Chondrocyte (in vitro differentiated cells): ENCODE measurements around the gene ADD3. TPM values are rescaled to one million over a fixed set of nuclear protein-coding genes. Genes with fewer than 3 reads are reported as not detected.

Experiments used
- DNase-seq: peaks from one replicate; pipeline ENCODE4 v3.0.0; 2021; ENCODE audit warnings: mixed read lengths, low spot score
- H3K27ac Mint-ChIP-seq: one replicate; pipeline ENCODE4 v1.8.0; 2021; ENCODE audit warnings: mild to moderate bottlenecking, moderate library complexity, mixed read lengths; ENCODE audit not compliant: unreplicated experiment
- H3K27me3 Mint-ChIP-seq: 2 replicates; pipeline ENCODE4 v1.8.0; 2021; ENCODE audit warnings: low read depth, mixed read lengths
- H3K36me3 Mint-ChIP-seq: 2 replicates; pipeline ENCODE4 v1.8.0; 2021; ENCODE audit warnings: low read depth, mixed read lengths
- H3K4me1 Mint-ChIP-seq: 2 replicates; pipeline ENCODE4 v1.8.0; 2021; ENCODE audit warnings: low read depth, mild to moderate bottlenecking, mixed read lengths
- H3K4me3 Mint-ChIP-seq: one replicate; pipeline ENCODE4 v1.8.0; 2021; ENCODE audit warnings: mild to moderate bottlenecking, moderate library complexity, mixed read lengths; ENCODE audit not compliant: unreplicated experiment
- H3K9me3 Mint-ChIP-seq: 2 replicates; pipeline ENCODE4 v1.8.0; 2021; ENCODE audit warnings: low read depth, mixed read lengths
- CTCF ChIP-seq: fragments of 200-600 bp; sonication (generic); IDR thresholded peaks from 2 replicates; pipeline ENCODE4 v1.5.0; 2021; ENCODE audit warnings: antibody characterized with exemption, mild to moderate bottlenecking, moderate library complexity
- total RNA-seq: library from RNA; stranded (reverse); gene quantifications from 3 replicates; pipeline ENCODE4 v1.2.1, GENCODE V29; 2021

Gene ADD3
- total RNA-seq, 1 donor from 2014 or later: 75.1 TPM

DNA sequence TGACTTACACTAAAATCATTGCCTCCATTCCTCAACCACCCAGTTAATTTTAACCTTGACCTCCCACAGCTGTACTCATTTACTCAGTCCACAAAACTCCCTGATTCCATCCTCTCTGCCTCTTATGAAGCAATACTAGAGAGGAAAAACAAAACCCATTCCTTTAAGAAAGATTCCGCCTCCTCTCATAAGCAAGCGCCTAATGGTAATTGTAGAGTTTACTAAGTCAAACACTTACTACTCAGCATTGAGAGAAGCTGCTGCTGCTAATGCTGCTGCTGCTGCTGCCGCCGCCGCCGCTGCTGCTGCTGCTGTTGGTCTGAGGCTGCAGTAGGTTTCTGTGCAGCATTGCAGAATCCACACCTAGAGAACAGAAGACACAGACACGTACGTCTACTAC lies 2.1 kb upstream of the ADD3 start:
- DNase-seq: no peak

DNA sequence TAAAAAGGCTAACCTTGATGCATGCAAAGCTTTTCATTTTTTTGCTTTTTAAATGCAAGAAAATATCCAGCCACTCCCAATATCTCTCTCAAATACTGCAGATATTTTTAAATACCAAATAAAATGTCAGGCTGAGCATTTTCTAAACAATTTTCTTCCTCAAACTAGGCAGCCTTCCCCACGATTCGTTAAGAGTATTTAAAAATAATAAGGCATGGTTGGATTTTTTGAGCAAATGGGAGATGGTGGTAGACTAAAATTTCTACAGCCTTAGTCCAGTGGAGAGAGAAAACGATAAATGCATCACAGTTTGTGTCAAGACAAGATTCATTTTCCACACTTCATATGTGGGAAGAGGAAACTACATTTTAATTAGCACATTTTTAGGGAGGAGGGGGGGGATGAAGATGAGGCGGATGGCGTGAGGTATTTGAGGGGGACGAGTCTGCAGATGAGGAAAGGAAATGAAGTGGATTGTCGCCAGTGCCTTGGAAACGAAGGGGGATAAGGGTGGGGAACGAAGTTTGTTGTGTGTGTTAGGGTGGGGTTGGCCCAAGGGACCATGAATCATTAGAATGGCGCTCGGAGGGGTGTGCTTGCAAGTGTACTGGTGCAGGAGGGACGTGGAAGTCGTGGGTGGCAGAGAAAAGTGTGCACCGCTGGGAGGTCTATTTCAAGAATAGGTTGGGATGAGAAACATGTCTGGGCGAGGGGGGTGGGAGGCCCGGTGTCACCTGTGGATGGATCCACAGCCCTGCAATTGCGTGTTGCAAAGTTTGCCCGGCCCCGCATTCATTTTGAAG lies 1.2 kb upstream of the ADD3 start:
- Mint-ChIP-seq H3K27ac (no peak overlapping the region), H3K36me3 (no peaks in the 10 kb centered on the region), H3K4me1 (peaks cover 40% of the 10 kb centered on the region), H3K4me3 (no peak overlapping the region), H3K9me3 (no peaks in the 10 kb centered on the region), H3K27me3 (no peaks in the 10 kb centered on the region)
- no peak for TF ChIP-seq CTCF
- no peak for DNase-seq

More for the DNA sequence above, 2.1 kb upstream of the ADD3 start:
- Mint-ChIP-seq H3K27me3 (no peaks in the 10 kb centered on the region), H3K9me3 (no peaks in the 10 kb centered on the region), H3K36me3 (no peaks in the 10 kb centered on the region), H3K4me1 (peaks cover 33% of the 10 kb centered on the region), H3K4me3 (no peak overlapping the region), H3K27ac (no peak overlapping the region)
- TF ChIP-seq CTCF: no peak

- H3K27ac Mint-ChIP-seq: no peak overlapping the region
- H3K36me3 Mint-ChIP-seq: no peaks in the 10 kb centered on the region
- H3K9me3 Mint-ChIP-seq: no peaks in the 10 kb centered on the region
- H3K4me1 Mint-ChIP-seq: peaks cover 46% of the 10 kb centered on the region
- H3K4me3 Mint-ChIP-seq: no peak overlapping the region
- TF ChIP-seq CTCF: no peak
- no peaks in the 10 kb centered on the region for H3K27me3 Mint-ChIP-seq
- peak; percentile 95 for DNase-seq
These were observed 553 bp upstream of the ADD3 start for GRCh38 chr10:110007161-110007700.

GRCh38 chr10:110008518-110009339 lies 945 bp downstream of the ADD3 start:
- H3K27me3 Mint-ChIP-seq: no peaks in the 10 kb centered on the region
- no peaks in the 10 kb centered on the region for H3K36me3 Mint-ChIP-seq
- no peak for DNase-seq
- no peak overlapping the region for H3K4me3 Mint-ChIP-seq
- H3K9me3 Mint-ChIP-seq: no peaks in the 10 kb centered on the region
- peak overlapping the region; percentile 58 for H3K27ac Mint-ChIP-seq
- H3K4me1 Mint-ChIP-seq: peaks cover 49% of the 10 kb centered on the region
- no peak for TF ChIP-seq CTCF
